Ishikawa (cell line): Measurements from ENCODE around the gene TTC13.
A peak's percentile ranks its signal among the peaks of the same experiment; 100 is the strongest.

ENCODE experiments used
- CEBPB ChIP-seq: IDR thresholded peaks from 2 replicates; pipeline ENCODE4 v1.6.1; 2012
- CREB1 ChIP-seq: IDR thresholded peaks from 2 replicates; pipeline ENCODE4 v1.6.1; 2012; ENCODE audit warnings: low read depth
- EGR1 ChIP-seq: IDR thresholded peaks from 2 replicates; pipeline ENCODE4 v1.6.1; 2012
- EP300 ChIP-seq: IDR thresholded peaks from 2 replicates; pipeline ENCODE4 v1.6.1; 2012; ENCODE audit warnings: borderline replicate concordance
- FOXM1 ChIP-seq: IDR thresholded peaks from 2 replicates; pipeline ENCODE4 v1.6.1; 2012; ENCODE audit warnings: low read depth, borderline replicate concordance
- MAX ChIP-seq: IDR thresholded peaks from 2 replicates; pipeline ENCODE4 v1.6.1; 2012
- NFIC ChIP-seq: IDR thresholded peaks from 2 replicates; pipeline ENCODE4 v1.6.1; 2012
- RAD21 ChIP-seq: IDR thresholded peaks from 2 replicates; pipeline ENCODE4 v1.6.1; 2012; ENCODE audit warnings: low read depth
- TAF1 ChIP-seq: IDR thresholded peaks from 2 replicates; pipeline ENCODE4 v1.6.1; 2012; ENCODE audit warnings: low read depth, mild to moderate bottlenecking
- TCF12 ChIP-seq: IDR thresholded peaks from 2 replicates; pipeline ENCODE4 v1.6.1; 2012; ENCODE audit warnings: low read depth
- TEAD4 ChIP-seq: IDR thresholded peaks from 2 replicates; pipeline ENCODE4 v1.6.1; 2012
- USF1 ChIP-seq: IDR thresholded peaks from 2 replicates; pipeline ENCODE4 v1.6.1; 2012
- YY1 ChIP-seq: IDR thresholded peaks from 2 replicates; pipeline ENCODE4 v1.6.1; 2012; ENCODE audit warnings: low read depth
- ZBTB7A ChIP-seq: IDR thresholded peaks from 2 replicates; pipeline ENCODE4 v1.6.1; 2012; ENCODE audit warnings: low read depth
- TF ChIP-seq, protein P1 (sequence below): IDR thresholded peaks from 2 replicates; pipeline ENCODE4 v1.6.1; 2012; ENCODE audit warnings: low read depth, mild to moderate bottlenecking

The TTC13 gene

GRCh38 chr1:230868736-230869385 is 109.8 kb downstream of the TTC13 start:
- 0 out of 2 replicates have a peak, but pooled peaks have one; percentile 37 for TF ChIP-seq TAF1
- peak; percentile 74 for TF ChIP-seq USF1
- peak; percentile 88 for TF ChIP-seq MAX
- TF ChIP-seq ZBTB7A = no peak
- TF ChIP-seq YY1 = peak; percentile 50; the same call in 1 of the 2 replicates

GRCh38 chr1:230867903-230868735 is 110.5 kb downstream of the TTC13 start, which contains the start of gene C1orf198:
TSS of gene C1orf198 (minus strand) at chr1:230868521. CDS start at chr1:230868512, 9 bp downstream.
- TF ChIP-seq MAX (peak; percentile 36; the same call in 1 of the 2 replicates), YY1 (peak; percentile 90), EP300 (no peak), TAF1 (peak; percentile 58; the same call in 1 of the 2 replicates), ZBTB7A (peak; percentile 76), TEAD4 (no peak), CEBPB (no peak)

- TF ChIP-seq MAX = no peak
- TF ChIP-seq CREB1 = no peak
- no peak for TF ChIP-seq ZBTB7A
- TF ChIP-seq TCF12 = no peak
- TF ChIP-seq RAD21 = no peak
- TF ChIP-seq EGR1 = no peak
- TF ChIP-seq YY1 = no peak
- TF ChIP-seq CEBPB = no peak
- no peak for TF ChIP-seq NFIC
- TF ChIP-seq, protein P1, sequence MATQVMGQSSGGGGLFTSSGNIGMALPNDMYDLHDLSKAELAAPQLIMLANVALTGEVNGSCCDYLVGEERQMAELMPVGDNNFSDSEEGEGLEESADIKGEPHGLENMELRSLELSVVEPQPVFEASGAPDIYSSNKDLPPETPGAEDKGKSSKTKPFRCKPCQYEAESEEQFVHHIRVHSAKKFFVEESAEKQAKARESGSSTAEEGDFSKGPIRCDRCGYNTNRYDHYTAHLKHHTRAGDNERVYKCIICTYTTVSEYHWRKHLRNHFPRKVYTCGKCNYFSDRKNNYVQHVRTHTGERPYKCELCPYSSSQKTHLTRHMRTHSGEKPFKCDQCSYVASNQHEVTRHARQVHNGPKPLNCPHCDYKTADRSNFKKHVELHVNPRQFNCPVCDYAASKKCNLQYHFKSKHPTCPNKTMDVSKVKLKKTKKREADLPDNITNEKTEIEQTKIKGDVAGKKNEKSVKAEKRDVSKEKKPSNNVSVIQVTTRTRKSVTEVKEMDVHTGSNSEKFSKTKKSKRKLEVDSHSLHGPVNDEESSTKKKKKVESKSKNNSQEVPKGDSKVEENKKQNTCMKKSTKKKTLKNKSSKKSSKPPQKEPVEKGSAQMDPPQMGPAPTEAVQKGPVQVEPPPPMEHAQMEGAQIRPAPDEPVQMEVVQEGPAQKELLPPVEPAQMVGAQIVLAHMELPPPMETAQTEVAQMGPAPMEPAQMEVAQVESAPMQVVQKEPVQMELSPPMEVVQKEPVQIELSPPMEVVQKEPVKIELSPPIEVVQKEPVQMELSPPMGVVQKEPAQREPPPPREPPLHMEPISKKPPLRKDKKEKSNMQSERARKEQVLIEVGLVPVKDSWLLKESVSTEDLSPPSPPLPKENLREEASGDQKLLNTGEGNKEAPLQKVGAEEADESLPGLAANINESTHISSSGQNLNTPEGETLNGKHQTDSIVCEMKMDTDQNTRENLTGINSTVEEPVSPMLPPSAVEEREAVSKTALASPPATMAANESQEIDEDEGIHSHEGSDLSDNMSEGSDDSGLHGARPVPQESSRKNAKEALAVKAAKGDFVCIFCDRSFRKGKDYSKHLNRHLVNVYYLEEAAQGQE = no peak
- no peak for TF ChIP-seq FOXM1
These were observed 111.4 kb downstream of the TTC13 start for GRCh38 chr1:230867101-230867902.

DNA sequence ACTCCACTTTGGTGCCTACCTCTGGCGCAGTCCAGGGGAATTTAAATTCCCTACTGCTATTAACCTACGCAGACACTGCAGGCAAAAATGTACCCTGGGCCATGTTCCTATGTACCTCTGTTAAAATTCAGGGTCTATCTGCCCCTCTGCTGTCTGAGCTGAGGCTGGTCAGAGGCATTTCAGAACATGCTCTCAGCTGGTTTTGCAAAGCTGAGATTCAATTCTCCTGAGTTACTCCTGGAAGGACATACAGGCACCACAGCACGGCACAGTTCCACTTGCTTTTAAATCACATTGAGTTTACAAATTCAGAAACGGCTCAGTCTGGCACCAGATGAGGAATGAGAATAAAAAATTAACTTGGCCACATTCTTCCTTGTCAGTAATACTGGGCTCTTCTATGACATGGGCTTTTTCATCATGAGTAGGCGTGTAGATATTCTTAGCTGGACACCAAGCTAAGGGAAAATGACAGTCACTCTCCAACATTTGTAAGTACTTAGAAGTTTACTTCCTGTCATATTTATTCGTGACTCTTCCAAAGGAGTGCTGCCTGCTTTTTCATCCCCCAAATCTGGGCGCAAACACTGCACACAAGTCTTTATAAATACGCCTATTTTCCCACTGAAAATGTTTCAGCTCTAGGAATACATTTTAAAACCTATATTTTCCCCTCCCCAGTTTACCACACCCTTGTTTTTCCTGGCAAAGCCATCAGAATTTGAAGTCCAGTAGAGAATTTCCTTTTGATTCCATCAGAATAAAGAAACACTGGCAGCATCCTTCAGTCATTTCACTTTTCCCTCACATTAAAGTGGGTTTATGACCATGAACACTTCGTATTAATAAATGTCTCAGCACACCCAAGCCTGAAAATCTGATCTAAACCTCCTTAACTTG is 112.2 kb downstream of the TTC13 start:
- TF ChIP-seq, protein P1 = no peak
- no peak for TF ChIP-seq NFIC

DNA sequence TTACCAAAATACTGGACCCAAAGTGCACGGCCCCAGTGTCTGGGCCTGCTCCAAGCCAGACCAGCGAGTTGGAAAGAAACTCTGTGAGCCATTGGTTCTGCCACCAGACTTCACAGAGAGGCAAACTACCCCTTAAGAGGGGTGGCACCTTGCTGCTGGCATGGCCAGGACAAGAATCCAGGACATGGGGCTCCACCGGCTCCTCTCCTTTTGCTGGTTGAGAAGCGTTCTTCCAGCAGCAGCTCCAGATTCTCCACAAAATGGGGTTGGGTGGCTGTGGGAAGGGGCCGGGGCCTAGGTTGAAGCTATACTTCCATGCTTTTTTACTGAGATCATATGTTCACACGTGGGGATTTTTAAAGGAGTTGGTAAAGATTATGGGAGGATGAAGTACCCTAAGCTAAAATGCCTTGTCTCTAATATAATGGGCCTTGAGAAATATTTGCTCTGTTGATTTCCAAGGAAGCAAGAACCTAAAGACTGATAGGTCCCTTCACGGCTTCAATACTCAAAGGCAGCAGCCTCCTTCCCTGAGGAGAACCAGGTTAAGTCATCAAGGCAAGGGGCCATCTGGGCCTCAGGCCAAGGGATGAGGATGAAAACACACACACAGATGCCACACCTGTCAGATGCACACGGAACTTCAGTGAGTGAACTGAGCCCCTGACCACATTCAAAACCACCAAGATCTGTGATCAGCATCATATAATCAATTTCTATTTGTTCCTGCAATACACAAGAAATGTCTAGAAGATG is 113.4 kb downstream of the TTC13 start:
- TF ChIP-seq, protein P1 = no peak
- TF ChIP-seq TAF1 (no peak), NFIC (no peak), FOXM1 (no peak), TCF12 (no peak), MAX (no peak), EP300 (no peak)
